Thoracic aorta (tissue), 2 donors: ENCODE results near the gene ZNF107. TPM values are rescaled to one million over a fixed set of nuclear protein-coding genes. Genes with fewer than 3 reads are reported as not detected.
A peak's percentile ranks its signal among the peaks of the same experiment; 100 is the strongest.

ENCODE experiments used
- ATAC-seq: fragments of 150-250 bp; one replicate; pipeline ENCODE4 v1.8.0; 2017; ENCODE audit warnings: low read depth; ENCODE audit not compliant: insufficient number of reproducible peaks, low FRiP score
- DNase-seq: peaks from one replicate; pipeline ENCODE4 v3.0.0-alpha.2; 2020; ENCODE audit warnings: low spot score
- H3K27ac ChIP-seq, 2 donors: fragments of 200-600 bp; sonication (generic); 1 replicate in 1 of 2; 2 replicates in 1 of 2; pipeline ENCODE4 v1.5.1; 2016; ENCODE audit warnings: mild to moderate bottlenecking in 2 of 2, moderate library complexity in 2 of 2
- H3K27me3 ChIP-seq: fragments of 200-600 bp; sonication (generic); replicated peaks from 2 replicates; pipeline ENCODE4 v1.6.0; 2016; ENCODE audit warnings: mild to moderate bottlenecking; ENCODE audit not compliant: insufficient read depth
- H3K36me3 ChIP-seq: fragments of 200-600 bp; sonication (generic); one replicate; pipeline ENCODE4 v1.5.1; 2016
- H3K4me1 ChIP-seq, 2 donors: fragments of 200-600 bp; sonication (generic); 1 replicate in 1 of 2; 2 replicates in 1 of 2; pipeline versions ENCODE4 v1.5.1 to v1.6.0; 2016; ENCODE audit warnings: low read depth in 2 of 2, mild to moderate bottlenecking in 1 of 2; ENCODE audit not compliant: control insufficient read depth in 1 of 2
- H3K4me3 ChIP-seq: fragments of 200-600 bp; sonication (generic); 2 replicates; pipeline ENCODE4 v1.5.1; 2016; ENCODE audit warnings: mild to moderate bottlenecking
- H3K9me3 ChIP-seq: fragments of 200-600 bp; sonication (generic); 2 replicates; pipeline ENCODE4 v1.5.1; 2016
- total RNA-seq, 2 donors: library from RNA; depleted of rRNA; stranded (reverse); fragments of >200 nt; gene quantifications; one replicate each; pipeline versions ENCODE4 v1.1.0 to v1.2.3, GENCODE V29; 2016
- TF ChIP-seq, protein P1 (sequence below): fragments of 200-600 bp; sonication (generic); IDR thresholded peaks from one replicate; pipeline ENCODE4 v1.5.1; 2019; ENCODE audit warnings: antibody characterized with exemption

The ZNF107 gene
- total RNA-seq, 2 donors from 2014 or later, result 5.6 to 6.9 TPM

DNA sequence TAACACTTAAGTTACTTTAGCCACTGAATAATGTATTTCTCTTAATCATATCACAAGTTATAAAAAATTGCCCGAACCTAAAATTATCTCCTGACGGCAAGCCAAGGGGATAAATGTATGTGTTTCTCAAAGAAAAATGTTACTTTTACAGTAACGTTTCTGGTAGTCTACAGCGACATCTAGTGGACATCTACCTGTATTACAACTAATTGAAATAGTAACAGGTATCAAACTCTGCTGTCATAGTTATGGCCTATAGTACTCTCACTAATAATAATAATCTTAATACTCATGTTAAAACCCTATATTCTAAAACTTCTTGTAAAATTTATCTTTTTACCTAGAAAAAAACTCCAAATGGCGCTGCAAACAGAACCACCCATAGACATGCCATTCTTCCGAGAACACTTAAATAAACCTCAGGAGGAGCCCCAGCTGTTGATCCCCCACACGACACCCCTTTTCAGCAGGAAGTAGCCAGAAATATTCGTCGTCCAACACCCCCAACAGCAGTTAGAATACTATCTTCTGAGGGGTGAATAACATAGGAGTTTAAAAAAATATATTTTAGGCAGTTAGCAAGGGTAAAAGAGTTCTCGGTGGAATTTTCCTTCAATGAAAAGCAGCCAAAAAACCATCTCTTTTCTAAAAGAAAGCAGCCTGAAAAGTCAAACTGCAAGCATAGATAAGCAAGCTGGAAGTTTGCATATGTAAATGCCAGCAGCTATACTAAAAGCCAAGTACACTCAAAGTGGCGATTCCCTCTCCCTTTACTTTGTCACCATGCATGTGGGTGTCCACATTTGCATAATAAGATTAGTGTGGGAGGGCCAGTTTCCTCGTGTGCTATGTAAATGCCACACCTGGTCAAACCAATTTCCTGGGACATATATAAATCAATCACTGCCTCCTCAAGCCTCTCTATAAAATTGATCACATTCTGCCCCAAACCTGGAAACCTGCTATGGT, 40.5 kb upstream of the ZNF107 start:
- no peak overlapping the region for H3K27ac ChIP-seq
- H3K27me3 ChIP-seq, result no peaks in the 10 kb centered on the region
- H3K4me3 ChIP-seq, result no peak overlapping the region
- no peaks in the 10 kb centered on the region for H3K36me3 ChIP-seq
- TF ChIP-seq, protein P1, sequence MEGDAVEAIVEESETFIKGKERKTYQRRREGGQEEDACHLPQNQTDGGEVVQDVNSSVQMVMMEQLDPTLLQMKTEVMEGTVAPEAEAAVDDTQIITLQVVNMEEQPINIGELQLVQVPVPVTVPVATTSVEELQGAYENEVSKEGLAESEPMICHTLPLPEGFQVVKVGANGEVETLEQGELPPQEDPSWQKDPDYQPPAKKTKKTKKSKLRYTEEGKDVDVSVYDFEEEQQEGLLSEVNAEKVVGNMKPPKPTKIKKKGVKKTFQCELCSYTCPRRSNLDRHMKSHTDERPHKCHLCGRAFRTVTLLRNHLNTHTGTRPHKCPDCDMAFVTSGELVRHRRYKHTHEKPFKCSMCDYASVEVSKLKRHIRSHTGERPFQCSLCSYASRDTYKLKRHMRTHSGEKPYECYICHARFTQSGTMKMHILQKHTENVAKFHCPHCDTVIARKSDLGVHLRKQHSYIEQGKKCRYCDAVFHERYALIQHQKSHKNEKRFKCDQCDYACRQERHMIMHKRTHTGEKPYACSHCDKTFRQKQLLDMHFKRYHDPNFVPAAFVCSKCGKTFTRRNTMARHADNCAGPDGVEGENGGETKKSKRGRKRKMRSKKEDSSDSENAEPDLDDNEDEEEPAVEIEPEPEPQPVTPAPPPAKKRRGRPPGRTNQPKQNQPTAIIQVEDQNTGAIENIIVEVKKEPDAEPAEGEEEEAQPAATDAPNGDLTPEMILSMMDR, result peak; percentile 81
- no peak for ATAC-seq
- H3K4me1 ChIP-seq, result no peaks in the 10 kb centered on the region
- no peaks in the 10 kb centered on the region for H3K9me3 ChIP-seq
- no peak for DNase-seq

- Histone ChIP-seq H3K4me1 (no peaks in the 10 kb centered on the region), H3K36me3 (no peaks in the 10 kb centered on the region), H3K4me3 (no peak overlapping the region), H3K27ac (no peak overlapping the region), H3K9me3 (no peaks in the 10 kb centered on the region), H3K27me3 (no peaks in the 10 kb centered on the region)
- no peak for ATAC-seq
- no peak for DNase-seq
- TF ChIP-seq, protein P1, result no peak
Observed at GRCh38 chr7:64626083-64626469, 39.9 kb upstream of the ZNF107 start.

- no peak overlapping the region for H3K4me3 ChIP-seq
- no peaks in the 10 kb centered on the region for H3K4me1 ChIP-seq
- no peaks in the 10 kb centered on the region for H3K36me3 ChIP-seq
- TF ChIP-seq, protein P1, result no peak
- DNase-seq, result no peak
- H3K27me3 ChIP-seq, result no peaks in the 10 kb centered on the region
- ATAC-seq, result no peak
- no peaks in the 10 kb centered on the region for H3K9me3 ChIP-seq
- H3K27ac ChIP-seq, result no peak overlapping the region
Observed at GRCh38 chr7:64626557-64626956, 39.4 kb upstream of the ZNF107 start.

DNA sequence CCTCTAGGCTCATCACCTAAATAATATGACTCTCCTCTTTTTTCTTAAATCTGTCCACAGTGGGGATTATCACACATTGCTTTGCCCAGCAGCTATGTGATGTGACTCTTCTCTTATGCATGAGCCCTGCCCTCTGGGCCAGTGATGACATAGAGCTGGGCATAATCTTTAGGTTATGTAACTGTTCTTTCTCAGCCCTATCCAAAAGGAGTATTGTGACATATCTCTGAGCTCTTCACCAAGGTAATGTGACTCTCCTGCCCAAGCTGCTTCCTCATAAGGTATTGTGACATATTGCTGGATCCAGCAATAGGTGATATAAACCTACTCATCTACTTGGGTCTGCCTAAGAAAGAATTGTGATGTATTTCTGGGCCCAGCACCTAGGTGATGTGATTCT, 37.7 kb upstream of the ZNF107 start:
- DNase-seq (no peak), ATAC-seq (no peak)
- H3K4me3 ChIP-seq, result no peak overlapping the region
- TF ChIP-seq, protein P1, result no peak
- H3K27ac ChIP-seq, result no peak overlapping the region
- no peaks in the 10 kb centered on the region for H3K4me1 ChIP-seq
- no peaks in the 10 kb centered on the region for H3K36me3 ChIP-seq
- no peaks in the 10 kb centered on the region for H3K9me3 ChIP-seq
- no peaks in the 10 kb centered on the region for H3K27me3 ChIP-seq

DNA sequence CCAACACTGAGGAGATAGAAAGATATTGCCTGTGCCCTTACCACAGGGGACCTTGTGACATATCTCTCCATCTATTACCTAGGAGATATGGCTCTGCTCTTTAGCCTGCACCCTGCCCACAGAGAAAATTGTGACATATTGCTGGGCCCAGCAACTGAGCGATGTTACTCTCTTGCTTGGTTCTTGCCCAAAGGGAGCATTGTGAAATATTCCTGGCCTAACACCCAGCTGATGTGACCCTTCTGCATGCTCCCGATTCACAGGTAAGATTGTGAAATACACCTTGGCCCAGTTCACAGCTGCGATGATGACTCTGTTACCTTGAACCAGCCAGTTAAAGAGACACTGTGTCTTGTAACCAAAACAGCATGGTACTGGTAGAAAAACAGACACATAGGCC, 37.2 kb upstream of the ZNF107 start:
- Histone ChIP-seq H3K4me3 (no peak overlapping the region), H3K4me1 (no peaks in the 10 kb centered on the region), H3K27ac (no peak overlapping the region), H3K36me3 (no peaks in the 10 kb centered on the region), H3K27me3 (no peaks in the 10 kb centered on the region), H3K9me3 (no peaks in the 10 kb centered on the region)
- no peak for ATAC-seq
- no peak for DNase-seq
- TF ChIP-seq, protein P1, result no peak
